Endothelial cell of umbilical vein (primary cell): ENCODE data around the gene DNAJC4. TPM values are rescaled to one million over a fixed set of nuclear protein-coding genes. Genes with fewer than 3 reads are reported as not detected.

Experiments used
- BruUV-seq: library from RNA; stranded (reverse); fragments of 400-500 nt; replicated peaks from 2 replicates; lab custom pipeline; 2021; lab: Mats Ljungman, UMichigan
- CTCF ChIA-PET: fragments of 300-600, 350-600 bp; sonication (Branson Sonifier 250); formaldehyde crosslinking; loops from one replicate; lab custom pipeline; 2021; ENCODE audit warnings: antibody characterized with exemption, inconsistent platforms; lab: Charles Lee
- POLR2A ChIA-PET: fragments of 300-600, 350-600 bp; sonication (Branson Sonifier 250); formaldehyde crosslinking; loops from one replicate; lab custom pipeline; 2021; ENCODE audit warnings: antibody characterized with exemption, inconsistent platforms; lab: Charles Lee
- DNase-seq: peaks from one replicate; pipeline ENCODE4 v3.0.0-alpha.2; 2011; ENCODE audit warnings: low read depth, low spot score
- FAIRE-seq: peaks from 2 replicates; lab custom pipeline; 2011; peaks lifted over from hg19 to GRCh38; lab: Jason Lieb, UNC
- H2AFZ ChIP-seq: 2 replicates; pipeline ENCODE4 v1.6.0; 2012; ENCODE audit warnings: low read depth, low read length, control low read depth, inconsistent platforms
- H3K27ac ChIP-seq: 2 replicates; pipeline ENCODE4 v1.5.1; 2011; ENCODE audit warnings: low read depth, mild to moderate bottlenecking, control low read depth, low read length, moderate library complexity; ENCODE audit not compliant: insufficient read depth
- H3K27me3 ChIP-seq, 2 experiments: 2 replicates each; pipeline versions ENCODE4 v1.6.0 to v1.6.1; 2011; ENCODE audit warnings: low read length in 2 of 2, mixed read lengths in 1 of 2; ENCODE audit not compliant: control insufficient read depth in 2 of 2, insufficient read depth in 2 of 2
- H3K36me3 ChIP-seq, 2 experiments: 2 replicates in 1 of 2; 3 replicates in 1 of 2; pipeline ENCODE4 v1.5.1; 2011; ENCODE audit warnings: low read length in 2 of 2, mild to moderate bottlenecking in 1 of 2, moderate library complexity in 1 of 2; ENCODE audit not compliant: control insufficient read depth in 2 of 2, insufficient read depth in 2 of 2; ENCODE audit errors: extremely low read depth in 1 of 2
- H3K4me1 ChIP-seq: 3 replicates; pipeline ENCODE4 v1.5.1; 2011; ENCODE audit warnings: mild to moderate bottlenecking, low read length; ENCODE audit not compliant: control insufficient read depth, insufficient read depth; ENCODE audit errors: extremely low read depth
- H3K4me2 ChIP-seq: 2 replicates; pipeline ENCODE4 v1.6.1; 2011; ENCODE audit warnings: low read length, control low read depth, mixed read lengths; ENCODE audit not compliant: insufficient read depth
- H3K4me3 ChIP-seq, 3 experiments: fragments of 200-600 bp in 1 of 3; sonication (generic), shearing (Covaris generic) in 1 of 3; replicated peaks in 1 of 3; 2 replicates each; pipeline ENCODE4 v1.5.1; 2011 to 2016; ENCODE audit warnings: control low read depth in 3 of 3, low read length in 3 of 3, mild to moderate bottlenecking in 2 of 3, inconsistent platforms in 1 of 3, low read depth in 1 of 3, moderate library complexity in 1 of 3; ENCODE audit not compliant: insufficient read depth in 1 of 3
- H3K79me2 ChIP-seq: 2 replicates; pipeline ENCODE4 v1.6.0; 2012; ENCODE audit warnings: low read length, inconsistent platforms; ENCODE audit not compliant: control insufficient read depth, insufficient read depth
- H3K9ac ChIP-seq: replicated peaks from 2 replicates; pipeline ENCODE3; 2011; ENCODE audit warnings: low read length, control low read depth; ENCODE audit not compliant: insufficient read depth; ENCODE audit errors: extremely low read depth
- H3K9me1 ChIP-seq: replicated peaks from 3 replicates; pipeline ENCODE4 v1.6.0; 2011; ENCODE audit warnings: mild to moderate bottlenecking, low read length; ENCODE audit not compliant: control insufficient read depth, insufficient read depth; ENCODE audit errors: extremely low read depth
- H3K9me3 ChIP-seq: replicated peaks from 2 replicates; pipeline ENCODE4 v1.5.1; 2012; ENCODE audit warnings: low read length, inconsistent platforms; ENCODE audit not compliant: control insufficient read depth, insufficient read depth
- H4K20me1 ChIP-seq: replicated peaks from 2 replicates; pipeline ENCODE3; 2011; ENCODE audit warnings: mild to moderate bottlenecking, low read length; ENCODE audit not compliant: control insufficient read depth, insufficient read depth; ENCODE audit errors: extremely low read depth
- CTCF ChIP-seq, 2 donors: IDR thresholded peaks; 1 replicate in 1 of 2; 2 replicates in 1 of 2; pipeline ENCODE4 v1.5.1; 2011; ENCODE audit warnings: low read length in 2 of 2, mild to moderate bottlenecking in 2 of 2, moderate library complexity in 2 of 2, control low read depth in 1 of 2, inconsistent platforms in 1 of 2, low read depth in 1 of 2; ENCODE audit not compliant: insufficient read depth in 1 of 2; ENCODE audit errors: extremely low read depth in 1 of 2
- EZH2 ChIP-seq: IDR thresholded peaks from 2 replicates; pipeline ENCODE4 v1.6.1; 2012; ENCODE audit warnings: borderline replicate concordance, low read depth, mild to moderate bottlenecking, moderate library complexity, low read length, inconsistent platforms; ENCODE audit not compliant: severe bottlenecking
- FOS ChIP-seq: IDR thresholded peaks from 2 replicates; pipeline ENCODE4 v1.6.1; 2011; ENCODE audit warnings: mild to moderate bottlenecking, low read length, moderate library complexity, borderline replicate concordance; ENCODE audit not compliant: insufficient read depth
- GATA2 ChIP-seq: IDR thresholded peaks from 2 replicates; pipeline ENCODE4 v1.7.0; 2011; ENCODE audit warnings: low read depth, mild to moderate bottlenecking, moderate library complexity, mixed read lengths, low read length; ENCODE audit not compliant: insufficient read length, insufficient read depth
- JUN ChIP-seq: IDR thresholded peaks from 2 replicates; pipeline ENCODE4 v1.6.1; 2011; ENCODE audit warnings: borderline replicate concordance, low read depth; ENCODE audit not compliant: insufficient read length, insufficient read depth
- MAX ChIP-seq: IDR thresholded peaks from 2 replicates; pipeline ENCODE4 v1.6.1; 2011; ENCODE audit not compliant: insufficient read depth, insufficient read length
- MYC ChIP-seq: IDR thresholded peaks from one replicate; pipeline ENCODE4 v1.6.1; 2011; ENCODE audit warnings: mild to moderate bottlenecking, low read depth, low read length
- POLR2A ChIP-seq: IDR thresholded peaks from 2 replicates; pipeline ENCODE4 v1.6.1; 2012; ENCODE audit warnings: low read depth, mild to moderate bottlenecking, control low read depth, low read length
- POLR2AphosphoS5 ChIP-seq: IDR thresholded peaks from 2 replicates; pipeline ENCODE4 v1.6.1; 2012; ENCODE audit warnings: low read depth, mild to moderate bottlenecking, control low read depth, low read length, moderate library complexity; ENCODE audit not compliant: insufficient read depth
- dilution Hi-C: fragments of 300-500 bp; cut with MboI; formaldehyde crosslinking; loops from one replicate; pipeline ENCODE4 v1.15.0; 2019; ENCODE audit warnings: low sequenced_read_pairs; ENCODE audit not compliant: extremely low pct_ligation_motif_present
- intact Hi-C: fragments of 100-400 bp; cut with micrococcal nuclease; formaldehyde crosslinking; loops from one replicate; pipeline ENCODE4 v1.10.0; 2022
- polyA plus RNA-seq, 4 experiments: library from polyadenylated mRNA; depleted of rRNA in 3 of 4; stranded (reverse) in 3 of 4; unstranded in 1 of 4; fragments of >200 nt; gene quantifications; 2 replicates each; pipeline versions ENCODE4 v1.2.1 to v1.2.3, GENCODE V29; 2011 to 2012; ENCODE audit warnings: missing spikeins in 1 of 4
- total RNA-seq: library from RNA; stranded (reverse); gene quantifications from 2 replicates; pipeline ENCODE4 v1.2.3, GENCODE V29; 2021

DNAJC4 gene
- total and polyA plus RNA-seq, 2 donors (not counting 3 experiments of a cell fraction or from before 2014, with no cell fraction given) = 23.5 to 41.2 TPM

- dilution Hi-C loops = no loop called here
- no peak overlapping the region for H2AFZ ChIP-seq
- H3K27me3 ChIP-seq = no peaks in the 10 kb centered on the region
- peaks cover 2 to 11% of the 10 kb centered on the region in 2 experiments for H3K36me3 ChIP-seq
- peaks cover 11% of the 10 kb centered on the region for H3K4me1 ChIP-seq
- H4K20me1 ChIP-seq = no peaks in the 10 kb centered on the region
- no peaks in the 10 kb centered on the region for H3K9me3 ChIP-seq
- peaks cover 2% of the 10 kb centered on the region for H3K79me2 ChIP-seq
- ChIA-PET CTCF (interaction anchor here (0.6 to 3.5 kb wide), 6 partner anchors 11 to 79 kb away, joined by 3 to 26 read pairs (median 8); partner anchors contain the start of gene CATSPERZ), POLR2A (no interaction called here)
- H3K4me3 ChIP-seq = no peak overlapping the region
- DNase-seq = no peak
- BruUV-seq = no TSS peak
- H3K9me1 ChIP-seq = no peaks in the 10 kb centered on the region
- intact Hi-C loops = no loop called here
- H3K27ac ChIP-seq = no peak overlapping the region
- FAIRE-seq = no peak
- TF ChIP-seq MAX = no peak
- no peak for TF ChIP-seq GATA2
- TF ChIP-seq POLR2AphosphoS5 = no peak
- TF ChIP-seq EZH2 = no peak
- no peak for TF ChIP-seq MYC
- no peak for TF ChIP-seq CTCF (IDR thresholded peaks at IDR 0.05; ENCODE audit: extremely low read depth in 1 of 2, insufficient read depth in 1 of 2, low read depth in 1 of 2, low read length in 2 of 2)
- TF ChIP-seq JUN = no peak
- no peak for TF ChIP-seq FOS
- TF ChIP-seq POLR2A = no peak
- no peak overlapping the region for H3K4me2 ChIP-seq
- no peak overlapping the region for H3K9ac ChIP-seq
Observed at GRCh38 chr11:64283092-64283491, 52.7 kb downstream of the DNAJC4 start.

Other genes with a start within 250 kb of the DNAJC4 start
- gene OTUB1, start 244.1 kb upstream of the DNAJC4 start, total RNA-seq = 80.0 and 81.9 TPM in 2 replicates
- gene OTUB1, start 244.1 kb upstream of the DNAJC4 start, polyA plus RNA-seq = 256 and 316 TPM in 2 replicates
- not detected in 2 replicates for gene FLRT1, start 194.6 kb upstream of the DNAJC4 start, total RNA-seq
- gene FLRT1, start 194.6 kb upstream of the DNAJC4 start, polyA plus RNA-seq = not detected in 2 replicates
- gene MACROD1, start 64.4 kb upstream of the DNAJC4 start, total RNA-seq = 16.2 and 16.6 TPM in 2 replicates
- gene MACROD1, start 64.4 kb upstream of the DNAJC4 start, polyA plus RNA-seq = 11.0 and 16.9 TPM in 2 replicates
- 223 and 226 TPM in 2 replicates for gene STIP1, start 44.4 kb upstream of the DNAJC4 start, total RNA-seq
- 91.9 and 117 TPM in 2 replicates for gene STIP1, start 44.4 kb upstream of the DNAJC4 start, polyA plus RNA-seq
- 63.4 and 64.4 TPM in 2 replicates for gene FERMT3, start 23.8 kb upstream of the DNAJC4 start, total RNA-seq
- 100 and 111 TPM in 2 replicates for gene FERMT3, start 23.8 kb upstream of the DNAJC4 start, polyA plus RNA-seq
- 26.2 and 28.0 TPM in 2 replicates for gene TRPT1, start 4.4 kb upstream of the DNAJC4 start, total RNA-seq
- 56.6 and 69.5 TPM in 2 replicates for gene TRPT1, start 4.4 kb upstream of the DNAJC4 start, polyA plus RNA-seq
- gene NUDT22, start 4.3 kb upstream of the DNAJC4 start, total RNA-seq = 37.1 and 37.8 TPM in 2 replicates
- gene NUDT22, start 4.3 kb upstream of the DNAJC4 start, polyA plus RNA-seq = 54.8 and 71.9 TPM in 2 replicates
- gene VEGFB, start 4.0 kb downstream of the DNAJC4 start, total RNA-seq = 89.6 and 98.1 TPM in 2 replicates
- gene VEGFB, start 4.0 kb downstream of the DNAJC4 start, polyA plus RNA-seq = 18.3 and 19.3 TPM in 2 replicates
- gene FKBP2, start 10.5 kb downstream of the DNAJC4 start, total RNA-seq = 48.4 and 48.5 TPM in 2 replicates
- 63.1 and 74.4 TPM in 2 replicates for gene FKBP2, start 10.5 kb downstream of the DNAJC4 start, polyA plus RNA-seq
- gene PPP1R14B, start 16.4 kb downstream of the DNAJC4 start, total RNA-seq = 431 TPM in 2 replicates
- gene PPP1R14B, start 16.4 kb downstream of the DNAJC4 start, polyA plus RNA-seq = 308 and 320 TPM in 2 replicates
- 60.4 and 61.1 TPM in 2 replicates for gene PLCB3, start 21.0 kb downstream of the DNAJC4 start, total RNA-seq
- 32.3 and 33.3 TPM in 2 replicates for gene PLCB3, start 21.0 kb downstream of the DNAJC4 start, polyA plus RNA-seq
- gene BAD, start 54.1 kb downstream of the DNAJC4 start, total RNA-seq = 61.6 and 65.3 TPM in 2 replicates
- 88.0 and 100 TPM in 2 replicates for gene BAD, start 54.1 kb downstream of the DNAJC4 start, polyA plus RNA-seq
- gene GPR137, start 55.3 kb downstream of the DNAJC4 start, total RNA-seq = 42.5 and 46.0 TPM in 2 replicates
- 40.9 and 56.8 TPM in 2 replicates for gene GPR137, start 55.3 kb downstream of the DNAJC4 start, polyA plus RNA-seq
- gene KCNK4, start 60.8 kb downstream of the DNAJC4 start, total RNA-seq = 0.44 TPM in 1 of 2 replicates, not detected in the other
- 0.06 and 0.19 TPM in 2 replicates for gene KCNK4, start 60.8 kb downstream of the DNAJC4 start, polyA plus RNA-seq
- gene CATSPERZ, start 69.8 kb downstream of the DNAJC4 start, total RNA-seq = not detected in 2 replicates
- 0.11 and 0.67 TPM in 2 replicates for gene CATSPERZ, start 69.8 kb downstream of the DNAJC4 start, polyA plus RNA-seq
- 37.4 and 38.0 TPM in 2 replicates for gene ESRRA, start 75.0 kb downstream of the DNAJC4 start, total RNA-seq
- gene ESRRA, start 75.0 kb downstream of the DNAJC4 start, polyA plus RNA-seq = 17.2 and 18.8 TPM in 2 replicates
- gene TRMT112, start 87.0 kb downstream of the DNAJC4 start, total RNA-seq = 187 and 195 TPM in 2 replicates
- 396 and 575 TPM in 2 replicates for gene TRMT112, start 87.0 kb downstream of the DNAJC4 start, polyA plus RNA-seq
- 199 and 202 TPM in 2 replicates for gene PRDX5, start 87.6 kb downstream of the DNAJC4 start, total RNA-seq
- 647 and 709 TPM in 2 replicates for gene PRDX5, start 87.6 kb downstream of the DNAJC4 start, polyA plus RNA-seq
- gene CCDC88B, start 109.7 kb downstream of the DNAJC4 start, total RNA-seq = 1.8 TPM in 2 replicates
- gene CCDC88B, start 109.7 kb downstream of the DNAJC4 start, polyA plus RNA-seq = 2.7 and 3.7 TPM in 2 replicates
- 41.8 and 44.1 TPM in 2 replicates for gene RPS6KA4, start 128.6 kb downstream of the DNAJC4 start, total RNA-seq
- gene RPS6KA4, start 128.6 kb downstream of the DNAJC4 start, polyA plus RNA-seq = 26.5 and 29.2 TPM in 2 replicates